SH-SY5Y (cell line): ENCODE data around the gene C2CD5.

Experiments
- GATA2 ChIP-seq: IDR thresholded peaks from 2 replicates; pipeline ENCODE4 v1.6.1; 2011; ENCODE audit warnings: mild to moderate bottlenecking, low read depth, low read length
- GATA3 ChIP-seq: IDR thresholded peaks from 2 replicates; pipeline ENCODE4 v1.6.1; 2011; ENCODE audit warnings: low read depth, mild to moderate bottlenecking, low read length, moderate library complexity

DNA sequence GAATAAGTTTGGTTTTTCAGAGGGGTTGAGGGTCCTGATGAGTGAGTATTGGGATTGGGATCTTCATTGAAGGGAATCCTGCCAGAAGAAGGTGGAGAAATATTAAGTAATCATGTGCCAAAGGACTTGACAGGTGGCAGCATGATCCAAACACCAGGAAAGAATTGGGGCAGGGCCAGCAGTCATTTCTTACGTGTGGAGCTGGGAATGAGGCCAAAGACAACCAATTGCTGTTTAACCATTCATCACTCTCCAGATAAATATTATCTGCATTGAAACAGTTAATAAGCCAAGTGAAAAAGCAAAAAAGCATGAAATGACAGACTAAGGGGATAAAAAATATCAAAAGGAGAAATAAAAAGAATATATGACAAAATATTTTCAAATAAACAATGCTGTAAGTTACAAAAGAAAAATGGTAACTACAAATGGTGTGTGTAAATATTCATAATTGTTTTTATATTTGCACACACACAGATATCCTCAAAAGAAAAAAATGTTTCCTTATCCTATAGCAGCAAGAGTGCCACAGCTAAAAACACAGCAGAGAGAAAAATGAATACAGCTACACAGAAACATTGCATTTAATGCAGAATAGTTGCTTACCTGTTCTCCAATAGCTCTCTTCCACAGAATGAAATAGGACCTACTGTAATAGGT, 26.2 kb downstream of the C2CD5 start:
- no peak for TF ChIP-seq GATA2
- TF ChIP-seq GATA3 = no peak
